ENCODE data around the gene E2F6.
A peak's percentile ranks its signal among the peaks of the same experiment; 100 is the strongest.

The E2F6 gene

DNA sequence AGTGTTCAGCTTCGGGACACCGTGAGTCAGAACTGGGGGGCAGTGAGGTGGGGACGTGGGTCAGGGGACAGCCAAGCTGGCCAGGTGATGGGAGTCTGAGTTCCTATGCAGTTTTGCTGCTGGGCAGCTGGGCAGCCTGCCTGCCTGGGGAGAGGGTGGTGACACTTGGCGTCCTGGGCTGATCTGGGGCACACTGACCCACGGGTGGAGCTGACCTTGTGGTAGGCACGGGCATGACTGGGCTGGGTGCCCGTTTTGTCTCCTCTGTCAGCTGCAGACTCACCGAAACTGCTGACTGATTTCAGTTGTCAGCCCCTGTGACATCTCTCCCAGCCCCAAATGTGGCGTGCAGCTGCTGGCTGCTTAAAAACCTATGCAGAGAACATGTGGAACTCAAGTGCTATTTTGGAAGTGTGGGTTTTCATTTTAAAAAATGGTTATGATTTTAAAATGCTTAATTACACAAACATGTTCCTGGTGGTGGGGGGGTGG, 32.6 kb upstream of the E2F6 start:
- no peak overlapping the region for H2BK120ac ChIP-seq (ENCODE audit: low read depth, low read length)
- no peak overlapping the region for H3K4me3 ChIP-seq (ENCODE audit: low read length)
- no peak overlapping the region for H3K4ac ChIP-seq (ENCODE audit: low read depth, low read length)
- no peak overlapping the region for H2BK15ac ChIP-seq (replicated peaks; ENCODE audit: low read depth)
- peaks cover 6% of the 10 kb centered on the region for H3K79me2 ChIP-seq (ENCODE audit: control insufficient read depth, insufficient read depth, low read length)
- H3K4me1 ChIP-seq (ENCODE audit: control insufficient read depth, low read depth, low read length), result peaks cover 11% of the 10 kb centered on the region
- WGBS (ENCODE audit: extremely low coverage, insufficient coverage, low lambda C conversion rate), result no CpG with 5 or more reads among the region's 9 CpGs
- H2AK5ac ChIP-seq (ENCODE audit: low read length), result no peak overlapping the region
- no peak overlapping the region for H2BK5ac ChIP-seq (ENCODE audit: low read length)
- no peak overlapping the region for H3K4me2 ChIP-seq (ENCODE audit: low read length)
- H4K8ac ChIP-seq (ENCODE audit: low read depth, low read length), result no peak overlapping the region
- H3K18ac ChIP-seq (ENCODE audit: low read length), result no peak overlapping the region
- no peaks in the 10 kb centered on the region for H3K36me3 ChIP-seq (ENCODE audit: control insufficient read depth, insufficient read depth, low read length)
- no peak overlapping the region for H3K27ac ChIP-seq (ENCODE audit: low read depth, low read length)
- H3K27me3 ChIP-seq (ENCODE audit: insufficient read depth, low read length, poor library complexity), result no peaks in the 10 kb centered on the region
- peak overlapping the region; percentile 18 for H3K56ac ChIP-seq (ENCODE audit: low read length)
- no peak for DNase-seq
- H3K9ac ChIP-seq (ENCODE audit: low read length), result no peak overlapping the region
- no peak overlapping the region for H4K5ac ChIP-seq (ENCODE audit: low read length)
- peaks cover 11% of the 10 kb centered on the region for H3K79me1 ChIP-seq (ENCODE audit: low read length)
- H3K23ac ChIP-seq (ENCODE audit: low read length), result no peak overlapping the region

DNA sequence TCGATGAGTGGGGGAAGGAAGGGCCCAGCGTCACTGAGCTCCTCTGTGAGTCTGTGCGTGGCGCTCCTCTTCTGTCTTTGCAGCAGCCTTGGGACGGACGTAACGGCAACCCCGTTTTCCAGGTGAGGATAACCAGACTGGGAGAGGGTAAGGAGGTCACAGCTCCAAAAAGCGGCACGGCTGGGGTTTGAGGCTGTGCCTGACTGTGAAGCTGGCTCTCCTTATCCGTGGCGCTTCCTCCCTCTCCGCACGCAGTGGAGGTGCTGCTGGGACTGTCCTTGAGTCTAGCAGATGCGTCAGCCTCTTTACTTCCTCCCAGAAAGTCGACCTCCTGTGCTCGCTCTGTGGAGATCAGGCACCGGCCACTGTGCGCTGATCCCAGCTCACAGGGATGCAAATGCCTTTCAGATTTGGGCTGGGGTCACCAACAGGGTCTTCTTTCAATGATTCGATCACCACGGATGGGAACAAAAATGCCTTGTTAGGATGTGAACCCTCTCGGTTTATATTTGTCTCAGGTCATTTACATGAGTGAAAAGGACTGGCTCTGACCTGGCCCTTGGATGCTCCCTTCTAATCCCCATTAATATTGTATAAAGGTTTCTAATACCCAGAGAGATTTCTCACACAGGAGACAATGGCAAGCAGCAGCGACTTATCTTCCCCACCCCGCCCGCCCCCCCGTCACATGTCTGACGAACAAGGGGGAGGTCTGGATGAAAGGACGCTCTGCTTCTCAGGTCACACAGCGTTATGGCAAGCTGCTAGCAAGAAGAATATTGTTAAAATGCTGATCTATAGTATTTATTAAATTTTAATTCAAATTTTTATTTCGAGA, 30.1 kb upstream of the E2F6 start:
- no peaks in the 10 kb centered on the region for H3K27me3 ChIP-seq (ENCODE audit: insufficient read depth, low read length, poor library complexity)
- H2BK5ac ChIP-seq (ENCODE audit: low read length), result peak overlapping the region; percentile 70
- H3K27ac ChIP-seq (ENCODE audit: low read depth, low read length), result peak overlapping the region; percentile 79
- H2BK120ac ChIP-seq (ENCODE audit: low read depth, low read length), result no peak overlapping the region
- H3K79me1 ChIP-seq (ENCODE audit: low read length), result peaks cover 18% of the 10 kb centered on the region
- H4K5ac ChIP-seq (ENCODE audit: low read length), result no peak overlapping the region
- H3K79me2 ChIP-seq (ENCODE audit: control insufficient read depth, insufficient read depth, low read length), result peaks cover 5% of the 10 kb centered on the region
- H4K8ac ChIP-seq (ENCODE audit: low read depth, low read length), result no peak overlapping the region
- no peak overlapping the region for H2BK15ac ChIP-seq (replicated peaks; ENCODE audit: low read depth)
- peak overlapping the region; percentile 74 for H3K23ac ChIP-seq (ENCODE audit: low read length)
- no peak overlapping the region for H3K4me3 ChIP-seq (ENCODE audit: low read length)
- H3K4me2 ChIP-seq (ENCODE audit: low read length), result peak overlapping the region; percentile 29
- H3K36me3 ChIP-seq (ENCODE audit: control insufficient read depth, insufficient read depth, low read length), result no peaks in the 10 kb centered on the region
- peak; percentile 82 for DNase-seq
- H3K18ac ChIP-seq (ENCODE audit: low read length), result peak overlapping the region; percentile 6
- H3K9ac ChIP-seq (ENCODE audit: low read length), result peak overlapping the region; percentile 44
- H3K4ac ChIP-seq (ENCODE audit: low read depth, low read length), result no peak overlapping the region
- peaks cover 18% of the 10 kb centered on the region for H3K4me1 ChIP-seq (ENCODE audit: control insufficient read depth, low read depth, low read length)
- no peak overlapping the region for H2AK5ac ChIP-seq (ENCODE audit: low read length)
- H3K56ac ChIP-seq (ENCODE audit: low read length), result peak overlapping the region; percentile 83
- no CpG with 5 or more reads among the region's 30 CpGs for WGBS (ENCODE audit: extremely low coverage, insufficient coverage, low lambda C conversion rate)

DNA sequence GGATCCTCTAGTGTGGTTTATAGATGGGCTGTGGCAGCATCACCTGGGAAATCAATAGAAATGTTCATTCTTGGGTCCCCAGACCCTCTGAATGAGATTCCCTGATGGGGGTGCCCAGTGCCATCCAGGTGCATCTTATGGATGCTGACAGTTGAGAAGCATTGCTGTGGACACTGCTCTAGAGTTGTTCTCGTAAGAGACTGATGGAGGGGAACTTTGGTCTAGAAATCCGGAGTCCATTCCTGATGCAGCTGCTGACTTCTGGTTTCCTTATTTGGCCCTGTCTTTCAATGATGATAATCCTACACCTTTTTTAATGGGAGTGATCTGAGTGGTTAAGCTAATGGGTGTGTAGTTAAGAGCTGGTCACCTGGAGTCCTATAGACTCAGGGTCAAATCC, 28.3 kb upstream of the E2F6 start:
- no CpG with 5 or more reads among the region's 2 CpGs for WGBS (ENCODE audit: extremely low coverage, insufficient coverage, low lambda C conversion rate)
- Histone ChIP-seq H3K23ac (ENCODE audit: low read length) (no peak overlapping the region), H3K4me2 (ENCODE audit: low read length) (no peak overlapping the region), H4K5ac (ENCODE audit: low read length) (no peak overlapping the region), H3K79me1 (ENCODE audit: low read length) (peaks cover 20% of the 10 kb centered on the region), H4K8ac (ENCODE audit: low read depth, low read length) (no peak overlapping the region), H3K56ac (ENCODE audit: low read length) (no peak overlapping the region), H3K27ac (ENCODE audit: low read depth, low read length) (no peak overlapping the region), H3K79me2 (ENCODE audit: control insufficient read depth, insufficient read depth, low read length) (peaks cover 5% of the 10 kb centered on the region), H2BK15ac (replicated peaks; ENCODE audit: low read depth) (no peak overlapping the region), H3K4me1 (ENCODE audit: control insufficient read depth, low read depth, low read length) (peaks cover 18% of the 10 kb centered on the region), H3K4me3 (ENCODE audit: low read length) (no peak overlapping the region), H3K36me3 (ENCODE audit: control insufficient read depth, insufficient read depth, low read length) (no peaks in the 10 kb centered on the region), H3K18ac (ENCODE audit: low read length) (no peak overlapping the region), H2BK120ac (ENCODE audit: low read depth, low read length) (no peak overlapping the region), H3K9ac (ENCODE audit: low read length) (no peak overlapping the region), H3K27me3 (ENCODE audit: insufficient read depth, low read length, poor library complexity) (no peaks in the 10 kb centered on the region), H2BK5ac (ENCODE audit: low read length) (no peak overlapping the region), H2AK5ac (ENCODE audit: low read length) (no peak overlapping the region), H3K4ac (ENCODE audit: low read depth, low read length) (no peak overlapping the region)
- no peak for DNase-seq

DNA sequence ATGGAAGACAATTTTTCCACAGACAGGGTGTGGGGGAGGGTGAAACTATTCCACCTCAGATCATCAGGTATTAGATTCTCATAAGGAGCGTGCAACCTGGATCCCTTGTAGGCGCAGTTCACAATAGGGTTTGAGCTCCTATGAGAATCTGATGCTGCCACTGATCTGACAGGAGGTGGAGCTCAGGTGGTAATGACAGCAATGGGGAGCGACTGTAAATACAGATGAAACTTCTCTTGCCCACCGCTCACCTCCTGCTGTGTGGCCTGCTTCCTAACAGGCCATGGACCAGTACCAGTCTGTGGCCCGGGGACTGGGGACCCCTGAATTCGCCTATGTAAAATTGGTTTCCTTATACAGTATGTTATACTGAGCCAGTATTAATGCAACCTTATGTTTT, 27.3 kb upstream of the E2F6 start:
- no peak overlapping the region for H3K4me3 ChIP-seq (ENCODE audit: low read length)
- peaks cover 5% of the 10 kb centered on the region for H3K79me2 ChIP-seq (ENCODE audit: control insufficient read depth, insufficient read depth, low read length)
- WGBS (ENCODE audit: extremely low coverage, insufficient coverage, low lambda C conversion rate), result no CpG with 5 or more reads among the region's 6 CpGs
- H3K79me1 ChIP-seq (ENCODE audit: low read length), result peaks cover 20% of the 10 kb centered on the region
- no peak for DNase-seq
- no peaks in the 10 kb centered on the region for H3K36me3 ChIP-seq (ENCODE audit: control insufficient read depth, insufficient read depth, low read length)
- H3K9ac ChIP-seq (ENCODE audit: low read length), result no peak overlapping the region
- H2BK120ac ChIP-seq (ENCODE audit: low read depth, low read length), result no peak overlapping the region
- no peak overlapping the region for H2BK15ac ChIP-seq (replicated peaks; ENCODE audit: low read depth)
- no peak overlapping the region for H4K8ac ChIP-seq (ENCODE audit: low read depth, low read length)
- no peak overlapping the region for H3K18ac ChIP-seq (ENCODE audit: low read length)
- no peak overlapping the region for H3K4me2 ChIP-seq (ENCODE audit: low read length)
- H2AK5ac ChIP-seq (ENCODE audit: low read length), result no peak overlapping the region
- no peak overlapping the region for H3K4ac ChIP-seq (ENCODE audit: low read depth, low read length)
- H3K27ac ChIP-seq (ENCODE audit: low read depth, low read length), result no peak overlapping the region
- no peak overlapping the region for H3K56ac ChIP-seq (ENCODE audit: low read length)
- H2BK5ac ChIP-seq (ENCODE audit: low read length), result no peak overlapping the region
- H3K4me1 ChIP-seq (ENCODE audit: control insufficient read depth, low read depth, low read length), result peaks cover 15% of the 10 kb centered on the region
- no peak overlapping the region for H3K23ac ChIP-seq (ENCODE audit: low read length)
- H4K5ac ChIP-seq (ENCODE audit: low read length), result no peak overlapping the region
- no peaks in the 10 kb centered on the region for H3K27me3 ChIP-seq (ENCODE audit: insufficient read depth, low read length, poor library complexity)

DNA sequence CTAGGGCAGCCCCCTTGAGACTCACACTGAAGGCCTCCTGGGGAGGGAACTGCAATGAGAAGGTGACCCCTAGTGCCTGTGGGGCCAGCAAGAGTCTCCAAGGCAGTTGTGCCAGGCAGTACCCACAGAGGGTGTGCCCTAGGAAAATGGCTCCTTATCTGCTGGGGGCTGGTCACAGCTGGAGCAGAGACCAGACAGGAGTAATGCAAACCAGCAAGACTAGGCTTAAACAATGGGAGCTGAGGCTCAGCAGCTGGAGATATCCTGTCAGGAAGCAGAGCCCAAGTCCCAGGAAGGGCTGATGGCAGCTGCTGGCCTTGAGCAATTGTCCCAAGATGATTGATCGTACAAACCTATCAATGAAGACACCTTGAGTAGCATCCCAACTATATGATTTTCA, 26.8 kb upstream of the E2F6 start:
- H3K23ac ChIP-seq (ENCODE audit: low read length), result no peak overlapping the region
- peak; percentile 81 for DNase-seq
- peak overlapping the region; percentile 24 for H3K18ac ChIP-seq (ENCODE audit: low read length)

More for the DNA sequence above, 26.8 kb upstream of the E2F6 start:
- Histone ChIP-seq H3K36me3 (ENCODE audit: control insufficient read depth, insufficient read depth, low read length) (no peaks in the 10 kb centered on the region), H3K79me1 (ENCODE audit: low read length) (peaks cover 20% of the 10 kb centered on the region), H3K9ac (ENCODE audit: low read length) (no peak overlapping the region), H3K4me3 (ENCODE audit: low read length) (no peak overlapping the region), H4K5ac (ENCODE audit: low read length) (no peak overlapping the region), H3K4me2 (ENCODE audit: low read length) (no peak overlapping the region), H3K56ac (ENCODE audit: low read length) (peak overlapping the region; percentile 51), H2BK120ac (ENCODE audit: low read depth, low read length) (no peak overlapping the region), H2BK5ac (ENCODE audit: low read length) (no peak overlapping the region), H3K4ac (ENCODE audit: low read depth, low read length) (no peak overlapping the region), H3K4me1 (ENCODE audit: control insufficient read depth, low read depth, low read length) (peaks cover 15% of the 10 kb centered on the region), H3K27ac (ENCODE audit: low read depth, low read length) (peak overlapping the region; percentile 20), H3K79me2 (ENCODE audit: control insufficient read depth, insufficient read depth, low read length) (peaks cover 5% of the 10 kb centered on the region), H2AK5ac (ENCODE audit: low read length) (no peak overlapping the region), H4K8ac (ENCODE audit: low read depth, low read length) (no peak overlapping the region), H3K27me3 (ENCODE audit: insufficient read depth, low read length, poor library complexity) (no peaks in the 10 kb centered on the region), H2BK15ac (replicated peaks; ENCODE audit: low read depth) (no peak overlapping the region)
- WGBS (ENCODE audit: extremely low coverage, insufficient coverage, low lambda C conversion rate), result no CpG with 5 or more reads among the region's 1 CpG
